HCT116 (cell line): ENCODE data around the gene PPARGC1A. TPM values are rescaled to one million over a fixed set of nuclear protein-coding genes. Genes with fewer than 3 reads are reported as not detected.

Source experiments
- ATAC-seq: fragments of 200-7000 bp; cut with Tn5 transposase; 2 replicates; pipeline ENCODE4 v1.9.1; 2020; ENCODE audit warnings: mild to moderate bottlenecking, moderate library complexity
- BruUV-seq: library from RNA; stranded (reverse); fragments of 400-500 nt; replicated peaks from 2 replicates; lab custom pipeline; 2021; lab: Mats Ljungman, UMichigan
- CTCF ChIA-PET: fragments of 300-600 bp; sonication (Branson Sonifier 250); formaldehyde crosslinking; loops from one replicate; lab custom pipeline; 2021; ENCODE audit warnings: antibody characterized with exemption; lab: Charles Lee
- POLR2A ChIA-PET: fragments of 300-600, 350-600 bp; sonication (Branson Sonifier 250); formaldehyde crosslinking; loops from one replicate; lab custom pipeline; 2021; ENCODE audit warnings: antibody characterized with exemption; lab: Charles Lee
- RAD21 ChIA-PET, 2 experiments: fragments of 300-600 bp; sonication (Branson Sonifier 250); formaldehyde crosslinking; loops; one replicate each; lab custom pipeline; 2023; ENCODE audit warnings: low total read pairs in 2 of 2; ENCODE audit not compliant: uncharacterized antibody in 2 of 2, unreplicated experiment in 2 of 2, low non-redundant PET in 1 of 2; lab: Charles Lee
- DNase-seq: peaks from one replicate; pipeline ENCODE4 v3.0.0-alpha.2; 2010; ENCODE audit warnings: low read depth, low spot score
- H2AFZ ChIP-seq: fragments of 200-600 bp; shearing (Covaris generic), sonication (generic); 2 replicates; pipeline ENCODE4 v1.6.1; 2017; ENCODE audit warnings: low read depth, mixed run types, mixed read lengths, antibody characterized with exemption, low read length; ENCODE audit not compliant: poor library complexity, severe bottlenecking
- H3K27ac ChIP-seq: 2 replicates; pipeline ENCODE4 v1.5.1; 2012; ENCODE audit warnings: low read depth, low read length
- H3K27me3 ChIP-seq: fragments of 200-600 bp; sonication (generic); 2 replicates; pipeline ENCODE4 v1.6.1; 2016; ENCODE audit warnings: mixed run types, low read length, mixed read lengths; ENCODE audit not compliant: insufficient read depth
- H3K36me3 ChIP-seq, 2 experiments: fragments of 200-500 bp in 1 of 2; fragments of 200-600 bp in 1 of 2; sonication (Bioruptor generic) in 1 of 2; sonication (generic) in 1 of 2; 2 replicates each; pipeline versions ENCODE4 v1.5.1 to v1.6.1; 2014 to 2016; ENCODE audit warnings: low read length in 2 of 2, inconsistent platforms in 1 of 2, mixed read lengths in 1 of 2, mixed run types in 1 of 2; ENCODE audit not compliant: insufficient read depth in 2 of 2, control insufficient read depth in 1 of 2
- H3K4me1 ChIP-seq, 2 experiments: fragments of 200-600 bp in 1 of 2; sonication (generic) in 1 of 2; 2 replicates each; pipeline versions ENCODE4 v1.5.1 to v1.6.1; 2012 to 2017; ENCODE audit warnings: low read length in 2 of 2, inconsistent platforms in 1 of 2, mild to moderate bottlenecking in 1 of 2, mixed read lengths in 1 of 2, mixed run types in 1 of 2, moderate library complexity in 1 of 2; ENCODE audit not compliant: insufficient read depth in 2 of 2, control insufficient read depth in 1 of 2
- H3K4me2 ChIP-seq: fragments of 200-600 bp; sonication (generic); 2 replicates; pipeline ENCODE4 v1.6.1; 2017; ENCODE audit warnings: mixed run types, low read length, mixed read lengths
- H3K4me3 ChIP-seq, 2 experiments: fragments of 200-600 bp in 1 of 2; sonication (generic) in 1 of 2; replicated peaks in 1 of 2; 2 replicates each; pipeline ENCODE4 v1.5.1; 2011 to 2016; ENCODE audit warnings: low read length in 2 of 2, control low read depth in 1 of 2, low read depth in 1 of 2, mild to moderate bottlenecking in 1 of 2, mixed read lengths in 1 of 2, mixed run types in 1 of 2
- H3K79me2 ChIP-seq: fragments of 200-600 bp; sonication (generic); 2 replicates; pipeline ENCODE4 v1.6.1; 2017; ENCODE audit warnings: mild to moderate bottlenecking, mixed run types, low read length, moderate library complexity, mixed read lengths; ENCODE audit not compliant: insufficient read depth
- H3K9ac ChIP-seq: fragments of 200-600 bp; sonication (generic); 2 replicates; pipeline ENCODE4 v1.6.1; 2016; ENCODE audit warnings: low read length, mixed read lengths
- H3K9me2 ChIP-seq: fragments of 200-600 bp; sonication (generic), shearing (Covaris generic); 2 replicates; pipeline ENCODE4 v1.6.1; 2017; ENCODE audit warnings: mixed run types, mild to moderate bottlenecking, moderate library complexity; ENCODE audit not compliant: insufficient read depth
- H3K9me3 ChIP-seq, 2 experiments: fragments of 200-500 bp in 1 of 2; fragments of 200-600 bp in 1 of 2; sonication (Bioruptor generic) in 1 of 2; sonication (generic) in 1 of 2; 2 replicates each; pipeline ENCODE4 v1.6.1; 2014 to 2017; ENCODE audit warnings: low read length in 2 of 2, mixed read lengths in 2 of 2, inconsistent platforms in 1 of 2, low read depth in 1 of 2, mild to moderate bottlenecking in 1 of 2, mixed run types in 1 of 2, moderate library complexity in 1 of 2; ENCODE audit not compliant: control insufficient read depth in 1 of 2, insufficient read depth in 1 of 2
- H4K20me1 ChIP-seq: fragments of 200-600 bp; sonication (generic), shearing (Covaris generic); 2 replicates; pipeline ENCODE4 v1.6.1; 2017; ENCODE audit warnings: mixed run types, mild to moderate bottlenecking, moderate library complexity; ENCODE audit not compliant: insufficient read depth
- CEBPB ChIP-seq: IDR thresholded peaks from 2 replicates; pipeline ENCODE4 v1.6.1; 2012; ENCODE audit warnings: low read depth
- CTCF ChIP-seq, 3 experiments: fragments of 200-600 bp in 1 of 3; sonication (generic) in 1 of 3; IDR thresholded peaks in 2 of 3; conservative IDR thresholded peaks in 1 of 3; 2 replicates each; pipeline ENCODE4 v1.5.1; 2012 to 2017; ENCODE audit warnings: low read depth in 2 of 3, low read length in 2 of 3, antibody characterized with exemption in 1 of 3, borderline replicate concordance in 1 of 3, control low read depth in 1 of 3, mild to moderate bottlenecking in 1 of 3, mixed read lengths in 1 of 3, mixed run types in 1 of 3, moderate library complexity in 1 of 3; ENCODE audit not compliant: insufficient read depth in 1 of 3
- ELF1 ChIP-seq: IDR thresholded peaks from 2 replicates; pipeline ENCODE4 v1.6.1; 2012; ENCODE audit warnings: low read depth, borderline replicate concordance
- EZH2 ChIP-seq: fragments of 200-600 bp; sonication (generic); IDR thresholded peaks from 2 replicates; pipeline ENCODE4 v1.6.1; 2017; ENCODE audit warnings: antibody characterized with exemption, mixed run types
- EZH2phosphoT487 ChIP-seq: fragments of 200-600 bp; IDR thresholded peaks from 2 replicates; pipeline ENCODE4 v1.6.1; 2018; ENCODE audit warnings: antibody characterized with exemption, borderline replicate concordance
- JUND ChIP-seq: IDR thresholded peaks from 2 replicates; pipeline ENCODE4 v1.6.1; 2012
- POLR2AphosphoS5 ChIP-seq: IDR thresholded peaks from 2 replicates; pipeline ENCODE4 v1.6.1; 2011; ENCODE audit warnings: mild to moderate bottlenecking, low read depth, low read length, moderate library complexity
- SIN3A ChIP-seq: IDR thresholded peaks from 2 replicates; pipeline ENCODE4 v1.6.1; 2012; ENCODE audit warnings: low read depth
- SP1 ChIP-seq: IDR thresholded peaks from 2 replicates; pipeline ENCODE4 v1.6.1; 2012; ENCODE audit warnings: low read depth
- SRF ChIP-seq: IDR thresholded peaks from 2 replicates; pipeline ENCODE4 v1.6.1; 2012; ENCODE audit warnings: low read depth
- TCF7L2 ChIP-seq: IDR thresholded peaks from 2 replicates; pipeline ENCODE4 v1.7.0; 2011; ENCODE audit warnings: borderline replicate concordance, inconsistent platforms; ENCODE audit not compliant: insufficient read depth, insufficient read length; ENCODE audit errors: extremely low read depth
- YY1 ChIP-seq: IDR thresholded peaks from 2 replicates; pipeline ENCODE4 v1.6.1; 2011; ENCODE audit warnings: low read length, low read depth, moderate library complexity, mild to moderate bottlenecking; ENCODE audit not compliant: insufficient replicate concordance; ENCODE audit errors: extremely low read depth
- ZFX ChIP-seq: fragments of 450-650 bp; IDR thresholded peaks from 2 replicates; pipeline ENCODE4 v1.6.1; 2017
- ZNF274 ChIP-seq: fragments of 200-500 bp; sonication (Bioruptor generic); IDR thresholded peaks from 2 replicates; pipeline ENCODE4 v1.6.1; 2014; ENCODE audit warnings: mild to moderate bottlenecking, low read depth, low read length, inconsistent platforms
- intact Hi-C: fragments of 100-400 bp; cut with micrococcal nuclease; formaldehyde crosslinking; loops from 2 replicates; pipeline ENCODE4 v1.10.0; 2022
- total RNA-seq: library from RNA; stranded (reverse); gene quantifications from one replicate; pipeline ENCODE4 v1.2.1, GENCODE V29; 2021; ENCODE audit not compliant: unreplicated experiment

Gene PPARGC1A
- total RNA-seq, 1 experiment from 2014 or later: not detected

DNA sequence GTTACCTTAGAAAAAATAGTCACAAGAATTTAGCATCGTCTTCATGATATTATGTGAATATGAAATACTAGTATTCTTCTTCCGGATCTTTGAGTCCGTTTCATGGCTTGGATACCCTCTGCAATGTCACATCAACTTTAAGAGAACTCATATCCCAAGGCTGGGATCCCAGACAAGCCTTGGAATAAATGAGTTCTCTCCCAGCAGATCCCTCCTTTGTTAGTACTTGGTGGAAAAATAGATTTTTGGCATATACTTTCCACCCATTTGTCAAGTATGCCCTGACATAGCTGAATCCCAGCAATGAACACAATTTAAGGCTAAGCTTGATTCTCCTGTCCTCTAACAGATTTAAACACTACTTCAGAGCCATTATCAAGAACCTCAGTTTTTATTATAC is 144.5 kb downstream of the PPARGC1A start:
- POLR2A ChIA-PET: no interaction called here
- intact Hi-C loops: no loop called here

More for the DNA sequence above, 144.5 kb downstream of the PPARGC1A start:
- Histone ChIP-seq H4K20me1 (no peaks in the 10 kb centered on the region), H3K9me2 (no peaks in the 10 kb centered on the region), H2AFZ (no peak overlapping the region), H3K36me3 (no peaks in the 10 kb centered on the region), H3K9me3 (peaks cover 15 to 17% of the 10 kb centered on the region in 2 experiments; a peak in 2 of 4 replicates), H3K27ac (no peak overlapping the region), H3K9ac (no peak overlapping the region), H3K27me3 (no peaks in the 10 kb centered on the region), H3K4me2 (no peak overlapping the region), H3K4me1 (no peaks in the 10 kb centered on the region), H3K79me2 (no peaks in the 10 kb centered on the region), H3K4me3 (no peak overlapping the region)
- ATAC-seq: no peak
- ChIA-PET RAD21 (no interaction called here), CTCF (no interaction called here)
- TF ChIP-seq TCF7L2: no peak
- TF ChIP-seq CEBPB: no peak
- no peak for TF ChIP-seq JUND
- no peak for TF ChIP-seq EZH2
- no peak for TF ChIP-seq ELF1
- no peak for TF ChIP-seq ZFX
- TF ChIP-seq SP1: no peak
- TF ChIP-seq ZNF274: no peak
- no peak for TF ChIP-seq EZH2phosphoT487
- no peak for TF ChIP-seq SRF
- TF ChIP-seq YY1: no peak
- TF ChIP-seq SIN3A: no peak
- TF ChIP-seq POLR2AphosphoS5: no peak
- TF ChIP-seq CTCF (IDR thresholded peaks at IDR 0.05 in 2 of 3, conservative IDR thresholded peaks at IDR 0.05 in 1 of 3; ENCODE audit: borderline replicate concordance in 1 of 3, insufficient read depth in 1 of 3, low read depth in 2 of 3, low read length in 2 of 3): no peak
- no TSS peak for BruUV-seq
- DNase-seq: no peak
